Astrocyte (in vitro differentiated cells and primary cell): Measurements from ENCODE around the gene CCDC12.

Source experiments
- EZH2 ChIP-seq: IDR thresholded peaks from 2 replicates; pipeline ENCODE4 v1.6.1; 2012; ENCODE audit warnings: mild to moderate bottlenecking, low read length, inconsistent platforms; ENCODE audit not compliant: insufficient read depth
- TF ChIP-seq, protein P1 (sequence below): IDR thresholded peaks from 2 replicates; pipeline ENCODE4 v1.5.1; 2011; ENCODE audit warnings: low read depth, mild to moderate bottlenecking, inconsistent platforms, low read length, moderate library complexity; ENCODE audit not compliant: insufficient read depth

GRCh38 chr3:47003461-47004368, 27.2 kb upstream of the CCDC12 start:
- TF ChIP-seq, protein P1, sequence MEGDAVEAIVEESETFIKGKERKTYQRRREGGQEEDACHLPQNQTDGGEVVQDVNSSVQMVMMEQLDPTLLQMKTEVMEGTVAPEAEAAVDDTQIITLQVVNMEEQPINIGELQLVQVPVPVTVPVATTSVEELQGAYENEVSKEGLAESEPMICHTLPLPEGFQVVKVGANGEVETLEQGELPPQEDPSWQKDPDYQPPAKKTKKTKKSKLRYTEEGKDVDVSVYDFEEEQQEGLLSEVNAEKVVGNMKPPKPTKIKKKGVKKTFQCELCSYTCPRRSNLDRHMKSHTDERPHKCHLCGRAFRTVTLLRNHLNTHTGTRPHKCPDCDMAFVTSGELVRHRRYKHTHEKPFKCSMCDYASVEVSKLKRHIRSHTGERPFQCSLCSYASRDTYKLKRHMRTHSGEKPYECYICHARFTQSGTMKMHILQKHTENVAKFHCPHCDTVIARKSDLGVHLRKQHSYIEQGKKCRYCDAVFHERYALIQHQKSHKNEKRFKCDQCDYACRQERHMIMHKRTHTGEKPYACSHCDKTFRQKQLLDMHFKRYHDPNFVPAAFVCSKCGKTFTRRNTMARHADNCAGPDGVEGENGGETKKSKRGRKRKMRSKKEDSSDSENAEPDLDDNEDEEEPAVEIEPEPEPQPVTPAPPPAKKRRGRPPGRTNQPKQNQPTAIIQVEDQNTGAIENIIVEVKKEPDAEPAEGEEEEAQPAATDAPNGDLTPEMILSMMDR, result no peak
- no peak for TF ChIP-seq EZH2
